ENCODE measurements around the gene NTM. TPM values are rescaled to one million over a fixed set of nuclear protein-coding genes. Genes with fewer than 3 reads are reported as not detected.

The NTM gene
- total and polyA plus RNA-seq, 2 experiments from 2014 or later: 2.2 to 4.9 TPM

GRCh38 chr11:131460931-131461330 is 90.5 kb downstream of the NTM start:
- no peak overlapping the region for H2AFZ ChIP-seq
- no peaks in the 10 kb centered on the region for H3K36me3 ChIP-seq (replicated peaks; ENCODE audit: insufficient read depth, low read depth)
- no peaks in the 10 kb centered on the region for H3K9me3 ChIP-seq (ENCODE audit: low read depth)
- DNase-seq (ENCODE audit: low spot score): no peak
- H3K4me2 ChIP-seq: no peak overlapping the region
- no peak overlapping the region for H3K27ac ChIP-seq
- TF ChIP-seq EZH2phosphoT487 (IDR thresholded peaks at IDR 0.05; ENCODE audit: low read depth, severe bottlenecking, unreplicated experiment): no peak
- TF ChIP-seq EZH2 (IDR thresholded peaks at IDR 0.05; ENCODE audit: borderline replicate concordance): no peak
- no peak for TF ChIP-seq CTCF (IDR thresholded peaks at IDR 0.05; ENCODE audit: poor library complexity)
- no peaks in the 10 kb centered on the region for H3K79me2 ChIP-seq
- H3K4me3 ChIP-seq: no peak overlapping the region
- no peaks in the 10 kb centered on the region for H4K20me1 ChIP-seq (ENCODE audit: insufficient read depth, poor library complexity, severe bottlenecking)
- H3K4me1 ChIP-seq (ENCODE audit: insufficient read depth): peaks cover 8% of the 10 kb centered on the region
- H3K27me3 ChIP-seq: peaks cover 5% of the 10 kb centered on the region
- H3K9me2 ChIP-seq (replicated peaks; ENCODE audit: insufficient read depth): no peaks in the 10 kb centered on the region
- 92% methylated on average over 2 of the region's 2 CpGs for WGBS (ENCODE audit: low lambda C conversion rate, missing lambda C conversion rate)

GRCh38 chr11:131462622-131463021 is 92.2 kb downstream of the NTM start:
- no peak for TF ChIP-seq EZH2 (IDR thresholded peaks at IDR 0.05; ENCODE audit: borderline replicate concordance)
- TF ChIP-seq EZH2phosphoT487 (IDR thresholded peaks at IDR 0.05; ENCODE audit: low read depth, severe bottlenecking, unreplicated experiment): no peak
- TF ChIP-seq CTCF (IDR thresholded peaks at IDR 0.05; ENCODE audit: poor library complexity): no peak
- Histone ChIP-seq H3K4me3 (no peak overlapping the region), H3K36me3 (replicated peaks; ENCODE audit: insufficient read depth, low read depth) (no peaks in the 10 kb centered on the region), H3K9me3 (ENCODE audit: low read depth) (no peaks in the 10 kb centered on the region), H4K20me1 (ENCODE audit: insufficient read depth, poor library complexity, severe bottlenecking) (no peaks in the 10 kb centered on the region), H3K27me3 (peaks cover 5% of the 10 kb centered on the region), H3K27ac (no peak overlapping the region), H3K4me2 (no peak overlapping the region), H3K4me1 (ENCODE audit: insufficient read depth) (peaks cover 8% of the 10 kb centered on the region), H3K9me2 (replicated peaks; ENCODE audit: insufficient read depth) (no peaks in the 10 kb centered on the region), H2AFZ (no peak overlapping the region), H3K79me2 (no peaks in the 10 kb centered on the region)
- DNase-seq (ENCODE audit: low spot score): no peak
- 93% methylated on average over 1 of the region's 1 CpG for WGBS (ENCODE audit: low lambda C conversion rate, missing lambda C conversion rate)

- H2AFZ ChIP-seq: no peak overlapping the region
- 91% methylated on average over 6 of the region's 6 CpGs for WGBS (ENCODE audit: low lambda C conversion rate, missing lambda C conversion rate)
- TF ChIP-seq EZH2phosphoT487 (IDR thresholded peaks at IDR 0.05; ENCODE audit: low read depth, severe bottlenecking, unreplicated experiment) (no peak), EZH2 (IDR thresholded peaks at IDR 0.05; ENCODE audit: borderline replicate concordance) (no peak), CTCF (IDR thresholded peaks at IDR 0.05; ENCODE audit: poor library complexity) (no peak)
- no peak for DNase-seq (ENCODE audit: low spot score)
- H3K4me2 ChIP-seq: no peak overlapping the region
- H3K4me1 ChIP-seq (ENCODE audit: insufficient read depth): peaks cover 8% of the 10 kb centered on the region
- no peaks in the 10 kb centered on the region for H3K36me3 ChIP-seq (replicated peaks; ENCODE audit: insufficient read depth, low read depth)
- no peaks in the 10 kb centered on the region for H3K9me3 ChIP-seq (ENCODE audit: low read depth)
- no peaks in the 10 kb centered on the region for H4K20me1 ChIP-seq (ENCODE audit: insufficient read depth, poor library complexity, severe bottlenecking)
- H3K9me2 ChIP-seq (replicated peaks; ENCODE audit: insufficient read depth): no peaks in the 10 kb centered on the region
- no peaks in the 10 kb centered on the region for H3K79me2 ChIP-seq
- peaks cover 5% of the 10 kb centered on the region for H3K27me3 ChIP-seq
- no peak overlapping the region for H3K4me3 ChIP-seq
- H3K27ac ChIP-seq: no peak overlapping the region
Observed at GRCh38 chr11:131463162-131463561, 92.7 kb downstream of the NTM start.

Measured in hepatocyte (in vitro differentiated cells).